GM23248 (cell line): ENCODE data around the gene GABBR1.

Experiments used
- EZH2 ChIP-seq: fragments of 200-600 bp; sonication (generic); IDR thresholded peaks from 2 replicates; pipeline ENCODE4 v1.6.1; 2018; ENCODE audit warnings: antibody characterized with exemption, mild to moderate bottlenecking; ENCODE audit not compliant: insufficient read depth, poor library complexity, severe bottlenecking
- EZH2phosphoT487 ChIP-seq: fragments of 200-600 bp; sonication (generic); IDR thresholded peaks from 2 replicates; pipeline ENCODE4 v1.6.1; 2018; ENCODE audit warnings: antibody characterized with exemption, moderate library complexity, mild to moderate bottlenecking, low read depth; ENCODE audit not compliant: insufficient read depth

GRCh38 chr6:29527564-29527963 lies 105.4 kb downstream of the GABBR1 start:
- TF ChIP-seq EZH2 (no peak), EZH2phosphoT487 (no peak)
